ENCODE results near the gene TMEM63C.

DNA sequence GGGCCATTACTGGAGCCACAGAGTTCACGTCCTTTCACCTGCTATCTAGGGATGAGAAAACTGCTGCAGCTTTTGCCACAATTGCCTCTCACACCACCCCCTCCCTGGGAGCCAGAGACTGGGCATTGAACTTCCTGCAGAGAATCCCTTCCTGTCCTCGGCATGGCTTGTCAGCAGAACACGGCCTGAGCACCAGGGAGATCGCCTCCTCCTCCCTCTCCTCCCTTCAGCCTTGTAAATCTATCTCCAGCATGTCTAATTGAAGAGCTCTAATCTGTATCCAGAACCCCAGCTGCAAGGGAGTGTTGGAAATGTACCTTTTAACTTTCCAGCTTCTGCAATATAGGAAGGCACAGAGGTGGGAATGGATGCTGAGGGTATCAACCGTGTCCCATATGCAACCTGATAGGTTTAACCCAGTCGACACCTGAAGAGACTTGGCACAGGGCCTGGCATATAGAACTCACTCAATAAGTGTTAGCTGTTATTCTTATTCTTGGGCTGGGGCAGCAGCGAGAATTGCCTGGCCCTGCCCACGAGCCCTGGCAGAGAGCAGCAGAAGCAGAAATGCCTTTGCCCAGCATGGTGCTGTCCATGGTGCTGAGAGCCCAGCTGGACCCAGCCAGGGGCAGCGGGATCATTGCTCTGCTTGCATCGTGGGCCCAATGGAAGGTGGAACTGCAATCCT, 26.8 kb downstream of the TMEM63C start:
- TF ChIP-seq, protein P1, sequence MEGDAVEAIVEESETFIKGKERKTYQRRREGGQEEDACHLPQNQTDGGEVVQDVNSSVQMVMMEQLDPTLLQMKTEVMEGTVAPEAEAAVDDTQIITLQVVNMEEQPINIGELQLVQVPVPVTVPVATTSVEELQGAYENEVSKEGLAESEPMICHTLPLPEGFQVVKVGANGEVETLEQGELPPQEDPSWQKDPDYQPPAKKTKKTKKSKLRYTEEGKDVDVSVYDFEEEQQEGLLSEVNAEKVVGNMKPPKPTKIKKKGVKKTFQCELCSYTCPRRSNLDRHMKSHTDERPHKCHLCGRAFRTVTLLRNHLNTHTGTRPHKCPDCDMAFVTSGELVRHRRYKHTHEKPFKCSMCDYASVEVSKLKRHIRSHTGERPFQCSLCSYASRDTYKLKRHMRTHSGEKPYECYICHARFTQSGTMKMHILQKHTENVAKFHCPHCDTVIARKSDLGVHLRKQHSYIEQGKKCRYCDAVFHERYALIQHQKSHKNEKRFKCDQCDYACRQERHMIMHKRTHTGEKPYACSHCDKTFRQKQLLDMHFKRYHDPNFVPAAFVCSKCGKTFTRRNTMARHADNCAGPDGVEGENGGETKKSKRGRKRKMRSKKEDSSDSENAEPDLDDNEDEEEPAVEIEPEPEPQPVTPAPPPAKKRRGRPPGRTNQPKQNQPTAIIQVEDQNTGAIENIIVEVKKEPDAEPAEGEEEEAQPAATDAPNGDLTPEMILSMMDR (IDR thresholded peaks at IDR 0.05), result no peak
- TF ChIP-seq EZH2 (IDR thresholded peaks at IDR 0.05; ENCODE audit: borderline replicate concordance, insufficient read depth, low read depth, low read length, poor library complexity, severe bottlenecking), result no peak
